Endothelial cell (in vitro differentiated cells): Measurements from ENCODE around the gene SGPP1. TPM values are rescaled to one million over a fixed set of nuclear protein-coding genes. Genes with fewer than 3 reads are reported as not detected.

Source experiments
- DNase-seq: peaks from one replicate; pipeline ENCODE4 v3.0.0; 2021; ENCODE audit warnings: low spot score
- H3K27ac Mint-ChIP-seq: one replicate; pipeline ENCODE4 v1.8.0; 2021; ENCODE audit warnings: mixed read lengths, inconsistent platforms; ENCODE audit not compliant: unreplicated experiment
- H3K27me3 Mint-ChIP-seq: one replicate; pipeline ENCODE4 v1.8.0; 2021; ENCODE audit warnings: mild to moderate bottlenecking, moderate library complexity, mixed read lengths, inconsistent platforms; ENCODE audit not compliant: unreplicated experiment
- H3K36me3 Mint-ChIP-seq: one replicate; pipeline ENCODE4 v1.8.0; 2021; ENCODE audit warnings: mild to moderate bottlenecking, low read depth, mixed read lengths, inconsistent platforms; ENCODE audit not compliant: unreplicated experiment
- H3K4me1 Mint-ChIP-seq: one replicate; pipeline ENCODE4 v1.8.0; 2021; ENCODE audit warnings: mild to moderate bottlenecking, mixed read lengths, inconsistent platforms; ENCODE audit not compliant: unreplicated experiment
- H3K4me3 Mint-ChIP-seq: one replicate; pipeline ENCODE4 v1.8.0; 2021; ENCODE audit warnings: mild to moderate bottlenecking, mixed read lengths, inconsistent platforms; ENCODE audit not compliant: unreplicated experiment
- H3K9me3 Mint-ChIP-seq: one replicate; pipeline ENCODE4 v1.8.0; 2021; ENCODE audit warnings: mixed read lengths, inconsistent platforms; ENCODE audit not compliant: unreplicated experiment
- CTCF ChIP-seq: fragments of 200-600 bp; sonication (generic); IDR thresholded peaks from one replicate; pipeline ENCODE4 v1.5.0; 2021; ENCODE audit warnings: antibody characterized with exemption; ENCODE audit not compliant: unreplicated experiment
- total RNA-seq: library from RNA; stranded (reverse); fragmentation: NEBNext Ultra II Directional; extraction: Animal tissue kit (Norgen Biotek cat#: 25700); gene quantifications from one replicate; pipeline ENCODE4 v1.2.1, GENCODE V29; 2021; ENCODE audit not compliant: unreplicated experiment

SGPP1 gene
- total RNA-seq, 1 donor from 2014 or later = 7.9 TPM

DNA sequence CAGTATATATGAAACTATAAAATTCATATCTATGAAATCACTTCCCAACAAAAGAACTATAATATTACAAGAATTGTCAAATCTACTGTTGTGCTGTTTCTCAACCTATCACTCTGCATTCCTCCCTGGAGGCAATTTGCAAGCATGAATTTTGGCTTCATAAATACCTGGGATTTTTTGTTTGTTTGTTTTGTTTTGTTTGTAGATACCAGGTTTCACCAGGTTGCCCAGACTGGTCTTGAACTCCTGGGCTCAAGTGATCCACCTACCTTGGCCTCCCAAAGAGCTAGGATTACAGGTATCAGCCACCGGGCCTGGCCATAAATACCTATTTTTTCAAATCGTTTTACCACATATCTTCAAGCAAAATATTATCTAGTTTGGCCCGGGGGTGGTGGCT is 38.7 kb downstream of the SGPP1 start:
- Mint-ChIP-seq H3K4me1 (no peaks in the 10 kb centered on the region), H3K9me3 (no peaks in the 10 kb centered on the region), H3K27ac (no peak overlapping the region), H3K36me3 (no peaks in the 10 kb centered on the region), H3K4me3 (no peak overlapping the region), H3K27me3 (no peaks in the 10 kb centered on the region)
- DNase-seq = no peak
- no peak for TF ChIP-seq CTCF

GRCh38 chr14:63686926-63687325 is 40.9 kb downstream of the SGPP1 start:
- Mint-ChIP-seq H3K27ac (no peak overlapping the region), H3K4me1 (no peaks in the 10 kb centered on the region), H3K4me3 (no peak overlapping the region), H3K27me3 (no peaks in the 10 kb centered on the region), H3K9me3 (no peaks in the 10 kb centered on the region), H3K36me3 (no peaks in the 10 kb centered on the region)
- no peak for DNase-seq
- no peak for TF ChIP-seq CTCF

GRCh38 chr14:63685401-63685800 is 42.5 kb downstream of the SGPP1 start:
- no peak for TF ChIP-seq CTCF
- Mint-ChIP-seq H3K9me3 (no peaks in the 10 kb centered on the region), H3K36me3 (no peaks in the 10 kb centered on the region), H3K27me3 (no peaks in the 10 kb centered on the region), H3K27ac (no peak overlapping the region), H3K4me1 (no peaks in the 10 kb centered on the region), H3K4me3 (no peak overlapping the region)
- DNase-seq = no peak

- Mint-ChIP-seq H3K4me3 (no peak overlapping the region), H3K27me3 (no peaks in the 10 kb centered on the region), H3K4me1 (no peaks in the 10 kb centered on the region), H3K27ac (no peak overlapping the region), H3K9me3 (no peaks in the 10 kb centered on the region), H3K36me3 (no peaks in the 10 kb centered on the region)
- TF ChIP-seq CTCF = no peak
- no peak for DNase-seq
Measured at GRCh38 chr14:63682727-63683593, 44.9 kb downstream of the SGPP1 start.

GRCh38 chr14:63678536-63678935 is 49.3 kb downstream of the SGPP1 start:
- Mint-ChIP-seq H3K36me3 (no peaks in the 10 kb centered on the region), H3K9me3 (no peaks in the 10 kb centered on the region), H3K27me3 (no peaks in the 10 kb centered on the region), H3K27ac (no peak overlapping the region), H3K4me3 (no peak overlapping the region), H3K4me1 (no peaks in the 10 kb centered on the region)
- no peak for TF ChIP-seq CTCF
- no peak for DNase-seq
